ENCODE measurements around the gene RERE.
"Not testable (repeated sequence)": the region's sequence is repeated elsewhere in the genome, so short reads cannot be mapped to it uniquely, and the experiment has no call there.

The RERE gene

GRCh38 chr1:8841395-8841794 is 24.0 kb upstream of the RERE start:
- no peak for DNase-seq

- no peak for DNase-seq
Observed at GRCh38 chr1:8839990-8840389, 22.6 kb upstream of the RERE start.

GRCh38 chr1:8835941-8836643 is 18.7 kb upstream of the RERE start:
- DNase-seq, result no peak

GRCh38 chr1:8831340-8831739 is 13.9 kb upstream of the RERE start:
- peak; percentile 37 for DNase-seq

GRCh38 chr1:8830732-8831131 is 13.3 kb upstream of the RERE start:
- DNase-seq, result not testable (repeated sequence)

- no peak for DNase-seq
Observed at GRCh38 chr1:8825985-8826481, 8.6 kb upstream of the RERE start.

GRCh38 chr1:8823295-8823664 is 5.8 kb upstream of the RERE start:
- DNase-seq, result no peak

GRCh38 chr1:8822373-8823294 is 5.2 kb upstream of the RERE start:
- peak; percentile 74 for DNase-seq

- no peak for DNase-seq
Observed at GRCh38 chr1:8821084-8821483, 3.6 kb upstream of the RERE start.

- not testable (repeated sequence) for DNase-seq
Observed at GRCh38 chr1:8818789-8819188, 1.3 kb upstream of the RERE start.

- peak; percentile 88 for DNase-seq
Observed at GRCh38 chr1:8818325-8818775, 910 bp upstream of the RERE start.

- peak; percentile 62 for DNase-seq
Observed at GRCh38 chr1:8816831-8817411, 519 bp downstream of the RERE start.

- peak; percentile 42 for DNase-seq
Observed at GRCh38 chr1:8816264-8816663, 1.2 kb downstream of the RERE start.

GRCh38 chr1:8815582-8816151 is 1.8 kb downstream of the RERE start:
- peak; percentile 54 for DNase-seq

GRCh38 chr1:8814865-8815264 is 2.6 kb downstream of the RERE start:
- peak; percentile 33 for DNase-seq

GRCh38 chr1:8813991-8814390 is 3.4 kb downstream of the RERE start:
- DNase-seq, result no peak

GRCh38 chr1:8813016-8813763 is 4.2 kb downstream of the RERE start:
- no peak for DNase-seq

GRCh38 chr1:8812081-8812480 is 5.4 kb downstream of the RERE start:
- no peak for DNase-seq

GRCh38 chr1:8810987-8811386 is 6.5 kb downstream of the RERE start:
- DNase-seq, result no peak

- no peak for DNase-seq
Observed at GRCh38 chr1:8809342-8809736, 8.1 kb downstream of the RERE start.

- DNase-seq, result no peak
Observed at GRCh38 chr1:8807004-8807403, 10.4 kb downstream of the RERE start.

GRCh38 chr1:8800416-8800815 is 17.0 kb downstream of the RERE start:
- no peak for DNase-seq
